Keratinocyte (primary cell): Measurements from ENCODE around the gene PLXDC1. TPM values are rescaled to one million over a fixed set of nuclear protein-coding genes. Genes with fewer than 3 reads are reported as not detected.

Experiments used
- DNase-seq: peaks from one replicate; pipeline ENCODE4 v3.0.0-alpha.2; 2011; ENCODE audit warnings: low read depth, missing footprints, low spot score
- FAIRE-seq: peaks from 2 replicates; lab custom pipeline; 2011; peaks lifted over from hg19 to GRCh38; lab: Jason Lieb, UNC
- H2AFZ ChIP-seq: 2 replicates; pipeline ENCODE4 v1.6.0; 2012; ENCODE audit warnings: low read length, control low read depth, inconsistent platforms; ENCODE audit not compliant: control insufficient read depth
- H3K27ac ChIP-seq: 2 replicates; pipeline ENCODE4 v1.5.1; 2011; ENCODE audit warnings: low read length; ENCODE audit not compliant: control insufficient read depth, insufficient read depth
- H3K27me3 ChIP-seq: 3 replicates; pipeline ENCODE4 v1.6.0; 2011; ENCODE audit warnings: low read length; ENCODE audit not compliant: control insufficient read depth, insufficient read depth; ENCODE audit errors: extremely low read depth
- H3K36me3 ChIP-seq, 2 experiments: 2 replicates in 1 of 2; 3 replicates in 1 of 2; pipeline ENCODE4 v1.5.1; 2011; ENCODE audit warnings: low read length in 2 of 2, mild to moderate bottlenecking in 1 of 2; ENCODE audit not compliant: control insufficient read depth in 2 of 2, insufficient read depth in 2 of 2; ENCODE audit errors: extremely low read depth in 1 of 2
- H3K4me1 ChIP-seq: 3 replicates; pipeline ENCODE4 v1.5.1; 2011; ENCODE audit warnings: low read length; ENCODE audit not compliant: control insufficient read depth, insufficient read depth; ENCODE audit errors: extremely low read depth
- H3K4me2 ChIP-seq: 3 replicates; pipeline ENCODE4 v1.6.0; 2011; ENCODE audit warnings: low read depth, low read length; ENCODE audit not compliant: control insufficient read depth, insufficient read depth; ENCODE audit errors: extremely low read depth
- H3K4me3 ChIP-seq, 3 experiments: fragments of 200-600 bp in 1 of 3; sonication (generic) in 1 of 3; 2 replicates in 2 of 3; 3 replicates in 1 of 3; pipeline ENCODE4 v1.5.1; 2011 to 2016; ENCODE audit warnings: low read length in 3 of 3, mild to moderate bottlenecking in 3 of 3, control low read depth in 2 of 3, inconsistent platforms in 1 of 3, low read depth in 1 of 3, mixed read lengths in 1 of 3, mixed run types in 1 of 3, moderate library complexity in 1 of 3; ENCODE audit not compliant: control insufficient read depth in 2 of 3, insufficient read depth in 2 of 3; ENCODE audit errors: extremely low read depth in 1 of 3
- H3K79me2 ChIP-seq: 2 replicates; pipeline ENCODE4 v1.6.0; 2012; ENCODE audit warnings: low read length; ENCODE audit not compliant: control insufficient read depth, insufficient read depth
- H3K9ac ChIP-seq: 3 replicates; pipeline ENCODE4 v1.6.0; 2011; ENCODE audit warnings: low read length; ENCODE audit not compliant: control insufficient read depth, insufficient read depth; ENCODE audit errors: extremely low read depth
- H3K9me1 ChIP-seq: 3 replicates; pipeline ENCODE4 v1.6.0; 2011; ENCODE audit warnings: low read length; ENCODE audit not compliant: control insufficient read depth, insufficient read depth; ENCODE audit errors: extremely low read depth
- H3K9me3 ChIP-seq: 2 replicates; pipeline ENCODE4 v1.5.1; 2012; ENCODE audit warnings: low read depth, low read length; ENCODE audit not compliant: control insufficient read depth
- H4K20me1 ChIP-seq: 3 replicates; pipeline ENCODE4 v1.6.0; 2011; ENCODE audit warnings: low read length; ENCODE audit not compliant: control insufficient read depth, insufficient read depth; ENCODE audit errors: extremely low read depth
- CTCF ChIP-seq, 3 experiments: IDR thresholded peaks in 1 of 3; conservative IDR thresholded peaks in 1 of 3; optimal IDR thresholded peaks in 1 of 3; 2 replicates in 2 of 3; 3 replicates in 1 of 3; pipeline versions ENCODE3 to v1.5.1; 2011; ENCODE audit warnings: low read length in 3 of 3, mild to moderate bottlenecking in 3 of 3, moderate library complexity in 2 of 3, control low read depth in 1 of 3, inconsistent platforms in 1 of 3; ENCODE audit not compliant: insufficient read depth in 2 of 3; ENCODE audit errors: extremely low read depth in 1 of 3
- EZH2 ChIP-seq: IDR thresholded peaks from one replicate; pipeline ENCODE4 v1.6.1; 2012; ENCODE audit warnings: inconsistent platforms, mild to moderate bottlenecking, low read length, moderate library complexity
- dilution Hi-C: fragments of 300-500 bp; cut with MboI; formaldehyde crosslinking; loops from one replicate; pipeline ENCODE4 v1.7.0; 2020; ENCODE audit warnings: low sequenced_read_pairs; ENCODE audit not compliant: extremely low pct_ligation_motif_present
- polyA plus RNA-seq, 5 experiments: library from polyadenylated mRNA; depleted of rRNA in 3 of 5; stranded (reverse) in 3 of 5; stranded (forward) in 1 of 5; unstranded in 1 of 5; fragments of >200 nt; gene quantifications; 1 replicate in 1 of 5; 2 replicates in 3 of 5; 3 replicates in 1 of 5; pipeline versions ENCODE4 v1.2.1 to v1.2.3, GENCODE V29; 2011 to 2012; ENCODE audit warnings: missing spikeins in 2 of 5, low read depth in 1 of 5, low replicate concordance in 1 of 5

Gene PLXDC1
- polyA plus RNA-seq, 1 donor (not counting 4 experiments of a cell fraction or from before 2014, with no cell fraction given): 0.35 TPM

GRCh38 chr17:39097537-39097936, 53.9 kb downstream of the PLXDC1 start:
- H3K27me3 ChIP-seq: peaks cover 10% of the 10 kb centered on the region
- no peak overlapping the region for H3K4me3 ChIP-seq
- no peaks in the 10 kb centered on the region for H4K20me1 ChIP-seq
- H3K9me1 ChIP-seq: no peaks in the 10 kb centered on the region
- no peaks in the 10 kb centered on the region for H3K4me1 ChIP-seq
- no peak for FAIRE-seq
- TF ChIP-seq EZH2 (no peak), CTCF (optimal IDR thresholded peaks at IDR 0.05 in 1 of 3, IDR thresholded peaks at IDR 0.05 in 1 of 3, conservative IDR thresholded peaks at IDR 0.05 in 1 of 3; ENCODE audit: extremely low read depth in 1 of 3, insufficient read depth in 2 of 3, low read length in 3 of 3) (no peak)
- no peaks in the 10 kb centered on the region for H3K36me3 ChIP-seq
- no peak for DNase-seq
- dilution Hi-C loops: no loop called here
- H3K9me3 ChIP-seq: no peaks in the 10 kb centered on the region
- no peak overlapping the region for H3K27ac ChIP-seq
- no peak overlapping the region for H3K4me2 ChIP-seq
- no peak overlapping the region for H2AFZ ChIP-seq
- H3K9ac ChIP-seq: no peak overlapping the region
- H3K79me2 ChIP-seq: no peaks in the 10 kb centered on the region

GRCh38 chr17:39097150-39097519, 54.3 kb downstream of the PLXDC1 start:
- H3K4me1 ChIP-seq: no peaks in the 10 kb centered on the region
- H3K9me1 ChIP-seq: no peaks in the 10 kb centered on the region
- no peak overlapping the region for H3K9ac ChIP-seq
- no peak overlapping the region for H3K27ac ChIP-seq
- H3K79me2 ChIP-seq: no peaks in the 10 kb centered on the region
- no peaks in the 10 kb centered on the region for H3K36me3 ChIP-seq
- TF ChIP-seq EZH2 (no peak), CTCF (optimal IDR thresholded peaks at IDR 0.05 in 1 of 3, IDR thresholded peaks at IDR 0.05 in 1 of 3, conservative IDR thresholded peaks at IDR 0.05 in 1 of 3; ENCODE audit: extremely low read depth in 1 of 3, insufficient read depth in 2 of 3, low read length in 3 of 3) (no peak)
- DNase-seq: no peak
- peaks cover 10% of the 10 kb centered on the region for H3K27me3 ChIP-seq
- no peak overlapping the region for H3K4me2 ChIP-seq
- no peaks in the 10 kb centered on the region for H3K9me3 ChIP-seq
- no peak overlapping the region for H2AFZ ChIP-seq
- H4K20me1 ChIP-seq: no peaks in the 10 kb centered on the region
- H3K4me3 ChIP-seq: no peak overlapping the region
- dilution Hi-C loops: no loop called here
- FAIRE-seq: no peak
